Right cardiac atrium (tissue), 5 donors: ENCODE measurements around the gene ANKRD63. TPM values are rescaled to one million over a fixed set of nuclear protein-coding genes. Genes with fewer than 3 reads are reported as not detected.

ENCODE experiments used
- ATAC-seq, 2 donors: fragments of 200-7000 bp; cut with Tn5 transposase; one replicate each; pipeline versions ENCODE4 v1.8.0 to v1.9.1; 2020; ENCODE audit warnings: moderate library complexity in 2 of 2, mild to moderate bottlenecking in 1 of 2
- DNase-seq, 3 donors: peaks; one replicate each; pipeline ENCODE4 v3.0.0-alpha.2; 2020
- H3K27ac ChIP-seq: one replicate; pipeline ENCODE4 v1.5.1; 2013; ENCODE audit warnings: mild to moderate bottlenecking, low read length, control low read depth, moderate library complexity
- H3K27me3 ChIP-seq: one replicate; pipeline ENCODE4 v1.6.1; 2013; ENCODE audit not compliant: control insufficient read depth, insufficient read depth
- H3K4me1 ChIP-seq: one replicate; pipeline ENCODE4 v1.6.1; 2013; ENCODE audit warnings: low read length; ENCODE audit not compliant: control insufficient read depth, insufficient read depth
- H3K4me3 ChIP-seq: one replicate; pipeline ENCODE4 v1.5.1; 2013; ENCODE audit warnings: low read length, control low read depth
- H3K9me3 ChIP-seq: one replicate; pipeline ENCODE4 v1.6.1; 2013; ENCODE audit warnings: low read length; ENCODE audit not compliant: control insufficient read depth
- WGBS: extraction: QIAGEN DNeasy Blood & Tissue Kit; methylation state at CpG from one replicate; pipeline ENCODE4 v1.1.7; 2013; 5-methylcytosine and 5-hydroxymethylcytosine counted together
- intact Hi-C, 4 donors: fragments of 100-400 bp; cut with DNase I; formaldehyde crosslinking; loops; one replicate each; pipeline versions ENCODE4 v1.11.0 to v1.14.0; 2022 to 2023
- polyA plus RNA-seq: library from polyadenylated mRNA; stranded (reverse); fragments of 200-250 nt; gene quantifications from one replicate; pipeline ENCODE4 v1.2.3, GENCODE V29; 2013
- total RNA-seq, 4 donors: library from RNA; stranded (reverse); fragmentation: NEBNext Ultra II Directional; extraction: Animal tissue kit (Norgen Biotek cat#: 25700); gene quantifications; one replicate each; pipeline ENCODE4 v1.2.1, GENCODE V29; 2021
- donor health status: healthy with polysubstance abuse.
- donor health status: DM: no; HTN: yes; CAD: no.
- donor health status: DM: no; HTN: no; CAD: no.
- donor health status: DM: no; HTN: yes; CAD: no; lungs with severe emphysema.
- donor health status: DM: yes; HTN: yes; CAD: no.

The ANKRD63 gene
- total and polyA plus RNA-seq, 5 donors = 0.42 to 5.0 (median 4.3) TPM

DNA sequence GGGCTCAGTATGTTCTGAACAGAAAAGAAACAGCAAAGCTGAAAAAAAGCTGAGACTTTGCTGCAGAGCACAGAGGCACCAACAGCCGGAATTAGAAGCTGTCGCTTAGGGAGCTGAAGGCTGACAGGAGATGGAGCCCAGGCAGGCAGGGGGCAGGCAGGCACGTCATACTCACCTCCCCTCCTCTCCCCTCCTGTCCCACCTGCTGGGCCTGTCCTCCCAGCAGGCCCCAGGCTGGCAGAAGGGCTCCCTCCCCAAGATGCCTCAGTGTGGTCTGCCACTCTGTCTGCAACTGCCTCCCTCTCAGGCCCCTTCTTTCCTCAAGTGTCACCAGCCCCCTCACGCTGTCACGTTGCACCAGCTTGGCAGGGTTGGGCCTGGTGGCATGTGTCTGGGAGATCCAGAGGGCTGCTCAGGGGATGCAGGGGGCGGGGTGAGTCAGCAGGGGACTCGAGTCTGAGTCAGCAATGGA, 3.2 kb upstream of the ANKRD63 start:
- ATAC-seq (peak; percentile 4 to 14), DNase-seq (peak in 2 of 3 donors; percentile 56 to 74)
- no peaks in the 10 kb centered on the region for H3K9me3 ChIP-seq
- no peaks in the 10 kb centered on the region for H3K27me3 ChIP-seq
- intact Hi-C loops = loop anchor here in 1 of 4 donors (10.0 kb wide), 1 partner anchor 129 kb away; no protein-coding TSS in a partner anchor
- H3K4me3 ChIP-seq = no peak overlapping the region
- 67% methylated on average over 7 of the region's 7 CpGs for WGBS
- peaks cover 2% of the 10 kb centered on the region for H3K4me1 ChIP-seq
- peak overlapping the region; percentile 68 for H3K27ac ChIP-seq

DNA sequence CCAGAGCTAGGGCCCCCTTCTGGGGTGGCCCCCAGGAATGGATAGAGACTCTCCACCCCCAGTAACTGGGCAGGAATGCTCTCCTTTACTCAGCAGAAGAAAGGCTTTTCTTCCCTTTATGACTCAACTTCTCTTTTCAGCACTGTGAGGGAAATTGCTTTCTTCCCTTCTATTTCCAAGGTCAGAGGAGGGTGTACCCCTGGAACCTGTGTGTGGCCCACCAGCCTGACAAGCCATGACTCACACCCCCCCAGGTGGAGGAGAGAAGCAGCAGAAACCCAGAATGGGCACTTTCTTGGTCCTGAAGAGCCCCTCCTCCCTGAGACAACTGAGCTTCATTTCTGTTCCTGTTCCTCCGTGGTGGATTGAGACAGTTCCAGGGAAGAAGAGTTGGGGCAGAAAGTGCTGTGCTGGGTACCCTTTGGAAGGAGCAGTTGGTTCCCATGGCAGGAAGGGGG, 2.7 kb upstream of the ANKRD63 start:
- ATAC-seq (no peak), DNase-seq (peak in 1 of 3 donors; percentile 29)
- no peaks in the 10 kb centered on the region for H3K9me3 ChIP-seq
- no peak overlapping the region for H3K4me3 ChIP-seq
- H3K27me3 ChIP-seq = no peaks in the 10 kb centered on the region
- peak overlapping the region; percentile 68 for H3K27ac ChIP-seq
- no peaks in the 10 kb centered on the region for H3K4me1 ChIP-seq
- WGBS = 10% methylated on average over 1 of the region's 1 CpG
- intact Hi-C loops = loop anchor here in 1 of 4 donors (10.0 kb wide), 1 partner anchor 129 kb away; no protein-coding TSS in a partner anchor

- ATAC-seq (no peak), DNase-seq (peak in 1 of 3 donors; percentile 41)
- WGBS = 39% methylated on average over 4 of the region's 4 CpGs
- H3K4me1 ChIP-seq = no peaks in the 10 kb centered on the region
- no peaks in the 10 kb centered on the region for H3K27me3 ChIP-seq
- H3K4me3 ChIP-seq = no peak overlapping the region
- intact Hi-C loops = loop anchor here in 1 of 4 donors (10.0 kb wide), 1 partner anchor 130 kb away; no protein-coding TSS in a partner anchor
- peak overlapping the region; percentile 68 for H3K27ac ChIP-seq
- H3K9me3 ChIP-seq = no peaks in the 10 kb centered on the region
These were observed 2.3 kb upstream of the ANKRD63 start for GRCh38 chr15:40285151-40285550.

DNA sequence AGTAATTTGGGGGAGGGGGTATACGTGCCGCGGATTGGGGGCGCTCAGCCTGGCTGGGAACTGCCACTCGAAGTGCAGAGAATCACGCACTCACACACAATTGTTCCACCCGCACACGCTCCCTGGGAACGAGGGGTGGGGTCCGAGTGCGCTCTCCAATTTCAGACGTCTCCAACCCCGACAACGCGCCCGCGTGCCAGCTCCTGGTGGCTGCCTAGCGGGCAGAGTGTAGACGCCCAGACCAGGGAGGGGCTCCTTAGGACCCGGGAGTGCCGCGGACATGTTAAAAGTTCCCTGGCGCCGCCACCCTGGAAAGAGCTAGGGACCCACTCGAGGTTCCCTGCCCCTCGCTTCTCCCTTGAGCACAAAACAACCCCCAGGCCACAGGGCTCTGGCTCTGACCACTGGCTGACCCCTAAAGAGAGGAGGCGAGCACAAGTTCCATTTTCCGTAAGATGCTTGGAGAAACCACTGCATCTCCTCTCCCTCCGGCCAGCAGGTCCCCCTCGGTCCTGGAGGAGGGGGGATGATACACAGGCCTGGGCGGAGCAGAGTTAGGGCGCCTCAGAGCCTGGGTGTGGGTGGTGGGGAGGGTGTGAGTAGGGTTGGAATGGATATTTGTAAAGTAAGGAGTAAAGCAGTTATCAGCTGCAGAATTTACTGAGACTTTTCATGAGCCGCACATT, 894 bp upstream of the ANKRD63 start:
- H3K27ac ChIP-seq = no peak overlapping the region
- no peak for ATAC-seq
- H3K4me1 ChIP-seq = no peaks in the 10 kb centered on the region
- no peaks in the 10 kb centered on the region for H3K9me3 ChIP-seq
- intact Hi-C loops = loop anchor here in 1 of 4 donors (10.0 kb wide), 1 partner anchor 131 kb away; no protein-coding TSS in a partner anchor
- peak in 2 of 3 donors; percentile 52 to 56 for DNase-seq
- no peak overlapping the region for H3K4me3 ChIP-seq
- no peaks in the 10 kb centered on the region for H3K27me3 ChIP-seq
- 43% methylated on average over 33 of the region's 33 CpGs for WGBS

DNA sequence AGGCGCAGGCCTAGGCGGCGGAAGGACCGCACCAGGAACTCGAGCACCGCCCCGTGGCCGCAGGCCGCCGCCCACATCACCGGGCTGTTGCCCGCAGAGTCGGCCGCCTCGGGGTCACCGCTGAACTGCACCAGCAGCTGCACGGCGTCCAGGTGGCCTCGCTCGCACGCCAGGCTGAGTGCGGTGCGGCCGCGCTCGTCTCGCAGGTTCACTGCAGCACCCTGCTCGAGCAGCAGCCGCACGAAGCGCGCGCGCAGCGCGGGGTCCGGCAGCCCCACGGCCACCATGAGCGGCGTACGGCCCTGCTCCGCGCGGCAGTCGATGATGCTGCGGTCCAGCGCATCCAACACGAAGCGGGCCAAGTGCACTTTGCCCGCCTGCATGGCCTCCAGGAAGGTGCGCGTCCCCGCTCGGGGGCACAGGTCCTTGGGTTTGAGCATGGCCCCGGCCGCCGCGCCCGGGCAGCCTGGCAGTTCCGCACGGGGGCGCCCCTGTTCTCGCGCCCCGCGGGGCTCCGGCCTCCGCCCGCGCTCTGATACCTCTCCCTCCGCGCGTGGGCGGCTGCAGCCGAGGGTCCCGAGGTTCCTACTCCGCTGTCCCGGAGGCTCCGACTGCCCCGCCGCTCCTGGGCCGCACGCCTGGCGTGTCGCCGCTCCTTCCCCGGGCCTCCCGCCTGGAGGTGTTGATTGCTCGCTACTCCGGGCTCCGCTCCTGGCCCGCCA, 556 bp downstream of the ANKRD63 start:
- 1% methylated on average over 92 of the region's 92 CpGs for WGBS
- no peaks in the 10 kb centered on the region for H3K4me1 ChIP-seq
- ATAC-seq (peak; percentile 6 to 17), DNase-seq (peak in 2 of 3 donors; percentile 77 to 79)
- intact Hi-C loops = loop anchor here in 1 of 4 donors (10.0 kb wide), 1 partner anchor 132 kb away; no protein-coding TSS in a partner anchor
- H3K9me3 ChIP-seq = no peaks in the 10 kb centered on the region
- H3K4me3 ChIP-seq = peak overlapping the region; percentile 32
- no peaks in the 10 kb centered on the region for H3K27me3 ChIP-seq
- no peak overlapping the region for H3K27ac ChIP-seq

GRCh38 chr15:40281801-40282146, 1.1 kb downstream of the ANKRD63 start:
- Histone ChIP-seq H3K4me3 (peak overlapping the region; percentile 32), H3K27me3 (no peaks in the 10 kb centered on the region), H3K27ac (no peak overlapping the region), H3K9me3 (no peaks in the 10 kb centered on the region), H3K4me1 (no peaks in the 10 kb centered on the region)
- DNase-seq (peak in 1 of 3 donors; percentile 55), ATAC-seq (no peak)
- intact Hi-C loops = loop anchor here in 1 of 4 donors (10.0 kb wide), 1 partner anchor 133 kb away; no protein-coding TSS in a partner anchor
- WGBS = 15% methylated on average over 51 of the region's 51 CpGs

- 54% methylated on average over 43 of the region's 43 CpGs for WGBS
- Histone ChIP-seq H3K27me3 (no peaks in the 10 kb centered on the region), H3K4me3 (no peak overlapping the region), H3K27ac (no peak overlapping the region), H3K4me1 (no peaks in the 10 kb centered on the region), H3K9me3 (no peaks in the 10 kb centered on the region)
- no peak for ATAC-seq
- intact Hi-C loops = loop anchor here in 1 of 4 donors (10.0 kb wide), 1 partner anchor 134 kb away; no protein-coding TSS in a partner anchor
- peak in 2 of 3 donors; percentile 47 to 61 for DNase-seq
These were observed 1.6 kb downstream of the ANKRD63 start for GRCh38 chr15:40281057-40281800.

- Histone ChIP-seq H3K4me3 (no peak overlapping the region), H3K27me3 (no peaks in the 10 kb centered on the region)
- intact Hi-C loops = loop anchor here in 1 of 4 donors (10.0 kb wide), 1 partner anchor 134 kb away; no protein-coding TSS in a partner anchor
These were observed 2.4 kb downstream of the ANKRD63 start for GRCh38 chr15:40280260-40281056.

DNA sequence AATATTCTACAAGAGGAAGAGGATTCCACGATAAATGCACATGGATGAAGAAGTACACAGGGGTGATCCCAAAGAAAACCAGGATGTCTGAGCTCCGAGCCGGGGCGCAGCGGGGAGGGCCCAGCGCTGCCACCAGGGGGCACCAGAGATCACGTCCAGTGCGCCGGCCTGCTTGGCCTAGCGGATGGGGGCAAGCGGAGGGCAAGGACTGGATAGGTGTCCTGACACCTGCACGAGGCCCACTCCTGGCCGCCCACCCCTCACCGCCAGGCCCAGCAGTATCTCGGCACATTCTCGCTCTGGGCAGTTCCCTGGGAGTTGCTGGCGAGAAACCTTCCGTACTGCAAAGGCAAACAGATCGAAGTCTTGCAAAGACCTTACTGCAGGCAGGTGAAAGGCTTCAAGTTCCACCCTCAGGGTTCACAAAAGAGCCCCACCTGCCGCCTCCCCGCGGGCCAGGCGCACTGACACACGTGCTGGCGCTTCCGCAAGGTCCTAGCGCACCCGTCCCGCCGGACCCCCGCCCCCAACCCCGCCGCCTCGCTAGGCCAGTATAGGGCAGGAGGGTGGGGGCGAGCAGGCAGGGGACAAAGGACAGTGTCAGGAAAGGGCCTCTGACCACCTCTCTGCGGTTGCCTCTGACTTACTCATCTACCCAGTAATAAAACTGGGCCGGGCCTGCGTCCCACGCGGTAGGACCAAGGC, 3.3 kb downstream of the ANKRD63 start:
- no peaks in the 10 kb centered on the region for H3K27me3 ChIP-seq
- WGBS = 25% methylated on average over 40 of the region's 40 CpGs
- ATAC-seq (peak; percentile 55 to 74), DNase-seq (peak; percentile 72 to 92 (median 90))
- no peaks in the 10 kb centered on the region for H3K4me1 ChIP-seq
- H3K4me3 ChIP-seq = no peak overlapping the region
- no peaks in the 10 kb centered on the region for H3K9me3 ChIP-seq
- intact Hi-C loops = loop anchor here (2.0 to 10.0 kb wide), 6 partner anchors 31 to 235 kb away; no protein-coding TSS in a partner anchor
- no peak overlapping the region for H3K27ac ChIP-seq

More at GRCh38 chr15:40280260-40281056, 2.4 kb downstream of the ANKRD63 start:
- H3K4me1 ChIP-seq = no peaks in the 10 kb centered on the region
- WGBS = 46% methylated on average over 30 of the region's 30 CpGs
- no peak overlapping the region for H3K27ac ChIP-seq
- DNase-seq (peak in 2 of 3 donors; percentile 31 to 46), ATAC-seq (no peak)
- no peaks in the 10 kb centered on the region for H3K9me3 ChIP-seq
